ENCODE data around the gene LRP5.
A peak's percentile ranks its signal among the peaks of the same experiment; 100 is the strongest.
"Not testable (repeated sequence)": the region's sequence is repeated elsewhere in the genome, so short reads cannot be mapped to it uniquely, and the experiment has no call there.

LRP5 gene

GRCh38 chr11:68450711-68451110 lies 138.3 kb downstream of the LRP5 start:
- DNase-seq (ENCODE audit: low spot score): no peak
- Histone ChIP-seq H3K27ac (ENCODE audit: poor library complexity, severe bottlenecking) (no peak overlapping the region), H3K36me3 (ENCODE audit: low read depth) (peaks cover 13% of the 10 kb centered on the region), H3K9me3 (ENCODE audit: severe bottlenecking) (no peaks in the 10 kb centered on the region), H3K4me3 (ENCODE audit: severe bottlenecking) (no peak overlapping the region), H3K4me1 (ENCODE audit: insufficient read depth, poor library complexity, severe bottlenecking) (no peaks in the 10 kb centered on the region), H3K27me3 (ENCODE audit: insufficient read depth, poor library complexity, severe bottlenecking) (no peaks in the 10 kb centered on the region)
- no peak for TF ChIP-seq CTCF (IDR thresholded peaks at IDR 0.05; ENCODE audit: poor library complexity, severe bottlenecking)
- ATAC-seq (ENCODE audit: low read depth): no peak

- H3K27ac ChIP-seq (ENCODE audit: poor library complexity, severe bottlenecking): no peak overlapping the region
- ATAC-seq (ENCODE audit: low read depth) (peak; percentile 46), DNase-seq (ENCODE audit: low spot score) (no peak)
- no peaks in the 10 kb centered on the region for H3K9me3 ChIP-seq (ENCODE audit: severe bottlenecking)
- H3K4me1 ChIP-seq (ENCODE audit: insufficient read depth, poor library complexity, severe bottlenecking): no peaks in the 10 kb centered on the region
- no peak overlapping the region for H3K4me3 ChIP-seq (ENCODE audit: severe bottlenecking)
- no peaks in the 10 kb centered on the region for H3K36me3 ChIP-seq (ENCODE audit: low read depth)
- TF ChIP-seq CTCF (IDR thresholded peaks at IDR 0.05; ENCODE audit: poor library complexity, severe bottlenecking): no peak
- no peaks in the 10 kb centered on the region for H3K27me3 ChIP-seq (ENCODE audit: insufficient read depth, poor library complexity, severe bottlenecking)
Observed at GRCh38 chr11:68454767-68455166, 142.4 kb downstream of the LRP5 start.

- no peak overlapping the region for H3K27ac ChIP-seq (ENCODE audit: poor library complexity, severe bottlenecking)
Observed at GRCh38 chr11:68455485-68455884, 143.1 kb downstream of the LRP5 start.

GRCh38 chr11:68457216-68457897 lies 145.0 kb downstream of the LRP5 start:
- DNase-seq (ENCODE audit: low spot score): no peak
- Histone ChIP-seq H3K27me3 (ENCODE audit: insufficient read depth, poor library complexity, severe bottlenecking) (no peaks in the 10 kb centered on the region), H3K4me3 (ENCODE audit: severe bottlenecking) (no peak overlapping the region), H3K4me1 (ENCODE audit: insufficient read depth, poor library complexity, severe bottlenecking) (no peaks in the 10 kb centered on the region), H3K9me3 (ENCODE audit: severe bottlenecking) (no peaks in the 10 kb centered on the region), H3K27ac (ENCODE audit: poor library complexity, severe bottlenecking) (no peak overlapping the region), H3K36me3 (ENCODE audit: low read depth) (peaks cover 11% of the 10 kb centered on the region)
- no peak for TF ChIP-seq CTCF (IDR thresholded peaks at IDR 0.05; ENCODE audit: poor library complexity, severe bottlenecking)
- no peak for ATAC-seq (ENCODE audit: low read depth)

More at GRCh38 chr11:68455485-68455884, 143.1 kb downstream of the LRP5 start:
- Histone ChIP-seq H3K9me3 (ENCODE audit: severe bottlenecking) (no peaks in the 10 kb centered on the region), H3K36me3 (ENCODE audit: low read depth) (no peaks in the 10 kb centered on the region), H3K27me3 (ENCODE audit: insufficient read depth, poor library complexity, severe bottlenecking) (no peaks in the 10 kb centered on the region), H3K4me1 (ENCODE audit: insufficient read depth, poor library complexity, severe bottlenecking) (no peaks in the 10 kb centered on the region), H3K4me3 (ENCODE audit: severe bottlenecking) (no peak overlapping the region)
- ATAC-seq (ENCODE audit: low read depth) (no peak), DNase-seq (ENCODE audit: low spot score) (no peak)
- TF ChIP-seq CTCF (IDR thresholded peaks at IDR 0.05; ENCODE audit: poor library complexity, severe bottlenecking): no peak

- H3K27me3 ChIP-seq (ENCODE audit: insufficient read depth, poor library complexity, severe bottlenecking): no peaks in the 10 kb centered on the region
- H3K4me1 ChIP-seq (ENCODE audit: insufficient read depth, poor library complexity, severe bottlenecking): no peaks in the 10 kb centered on the region
- no peaks in the 10 kb centered on the region for H3K9me3 ChIP-seq (ENCODE audit: severe bottlenecking)
- H3K36me3 ChIP-seq (ENCODE audit: low read depth): peaks cover 13% of the 10 kb centered on the region
- no peak for TF ChIP-seq CTCF (IDR thresholded peaks at IDR 0.05; ENCODE audit: poor library complexity, severe bottlenecking)
- DNase-seq (ENCODE audit: low spot score) (no peak), ATAC-seq (ENCODE audit: low read depth) (no peak)
- H3K4me3 ChIP-seq (ENCODE audit: severe bottlenecking): no peak overlapping the region
- no peak overlapping the region for H3K27ac ChIP-seq (ENCODE audit: poor library complexity, severe bottlenecking)
Observed at GRCh38 chr11:68457898-68458249, 145.5 kb downstream of the LRP5 start.

- not testable (repeated sequence) for H3K4me1 ChIP-seq (ENCODE audit: insufficient read depth, poor library complexity, severe bottlenecking); H3K27ac ChIP-seq (ENCODE audit: poor library complexity, severe bottlenecking); H3K9me3 ChIP-seq (ENCODE audit: severe bottlenecking); H3K27me3 ChIP-seq (ENCODE audit: insufficient read depth, poor library complexity, severe bottlenecking); H3K4me3 ChIP-seq (ENCODE audit: severe bottlenecking); DNase-seq (ENCODE audit: low spot score); ATAC-seq (ENCODE audit: low read depth)
- H3K36me3 ChIP-seq (ENCODE audit: low read depth): peaks cover 14% of the 10 kb centered on the region
Observed at GRCh38 chr11:68458340-68458739, 145.9 kb downstream of the LRP5 start.

Measured in RWPE2 (cell line).